HG02840 (cell line): ENCODE results near the gene MAPRE3.
"Not testable (repeated sequence)": the region's sequence is repeated elsewhere in the genome, so short reads cannot be mapped to it uniquely, and the experiment has no call there.

Source experiments
- ATAC-seq: cut with Tn5 transposase; IDR thresholded peaks from one replicate; pipeline ENCODE4 v1.9.1; 2021; ENCODE audit warnings: mild to moderate bottlenecking, moderate library complexity, moderate number of reproducible peaks; ENCODE audit not compliant: unreplicated experiment, low FRiP score

The MAPRE3 gene

GRCh38 chr2:27060323-27060722 is 89.9 kb downstream of the MAPRE3 start:
- ATAC-seq: no peak

- no peak for ATAC-seq
Observed at GRCh38 chr2:27065128-27065527, 94.7 kb downstream of the MAPRE3 start.

GRCh38 chr2:27067385-27067784 is 96.9 kb downstream of the MAPRE3 start:
- no peak for ATAC-seq

- ATAC-seq: no peak
Observed at GRCh38 chr2:27069436-27069835, 99.0 kb downstream of the MAPRE3 start.

GRCh38 chr2:27069961-27070618 is 99.7 kb downstream of the MAPRE3 start:
- ATAC-seq: no peak

GRCh38 chr2:27070653-27071276 is 100.3 kb downstream of the MAPRE3 start:
- no peak for ATAC-seq

- ATAC-seq: peak; percentile 84
Observed at GRCh38 chr2:27071277-27071989, 101.0 kb downstream of the MAPRE3 start, which contains the start of gene OST4. OST4 (minus strand) TSS chr2:27071654.

GRCh38 chr2:27071990-27072830 is 101.8 kb downstream of the MAPRE3 start:
- peak; percentile 35 for ATAC-seq

GRCh38 chr2:27072920-27073319 is 102.5 kb downstream of the MAPRE3 start:
- ATAC-seq: no peak

- no peak for ATAC-seq
Observed at GRCh38 chr2:27073782-27074181, 103.3 kb downstream of the MAPRE3 start.

GRCh38 chr2:27074738-27075565 is 104.5 kb downstream of the MAPRE3 start:
- ATAC-seq: no peak

- ATAC-seq: not testable (repeated sequence)
Observed at GRCh38 chr2:27075566-27075871, 105.1 kb downstream of the MAPRE3 start.

GRCh38 chr2:27076323-27076722 is 105.9 kb downstream of the MAPRE3 start:
- ATAC-seq: no peak
